Measurements from ENCODE around the gene C1orf210. TPM values are rescaled to one million over a fixed set of nuclear protein-coding genes. Genes with fewer than 3 reads are reported as not detected.

C1orf210 gene
- total RNA-seq, 3 donors from 2014 or later (not counting 1 experiment from before 2014, with no cell fraction given), result not detected

GRCh38 chr1:43277116-43277876, 8.1 kb downstream of the C1orf210 start:
- no peaks in the 10 kb centered on the region for H3K27me3 ChIP-seq (ENCODE audit: control insufficient read depth, insufficient read depth, low read length)
- DNase-seq (no peak), ATAC-seq (no peak)
- no peaks in the 10 kb centered on the region for H3K9me3 Mint-ChIP-seq
- 89% methylated on average over 7 of the region's 7 CpGs for WGBS (ENCODE audit: insufficient coverage)
- no peak for TF ChIP-seq CTCF (IDR thresholded peaks at IDR 0.05)
- intact Hi-C loops (cut with micrococcal nuclease), result no loop called here
- H3K4me3 ChIP-seq (ENCODE audit: low read length), result no peak overlapping the region
- peaks cover 0 to 7% of the 10 kb centered on the region in 2 donors for H3K27me3 Mint-ChIP-seq (ENCODE audit: low read depth in 2 of 2)
- no peaks in the 10 kb centered on the region for H3K9me3 ChIP-seq (ENCODE audit: control insufficient read depth, insufficient read depth, low read length)
- H3K27ac ChIP-seq (ENCODE audit: low read length), result no peak overlapping the region
- no peak overlapping the region for H3K4me3 Mint-ChIP-seq
- H3K36me3 ChIP-seq (ENCODE audit: control insufficient read depth, insufficient read depth, low read length), result no peaks in the 10 kb centered on the region
- H3K4me1 Mint-ChIP-seq, result peaks cover 8 to 12% of the 10 kb centered on the region in 2 donors
- no peak overlapping the region for H3K27ac Mint-ChIP-seq
- H3K4me1 ChIP-seq (ENCODE audit: control insufficient read depth, insufficient read depth, low read length), result peaks cover 10% of the 10 kb centered on the region
- no peaks in the 10 kb centered on the region for H3K36me3 Mint-ChIP-seq

- Histone ChIP-seq H3K27me3 (ENCODE audit: control insufficient read depth, insufficient read depth, low read length) (no peaks in the 10 kb centered on the region), H3K4me1 (ENCODE audit: control insufficient read depth, insufficient read depth, low read length) (peaks cover 10% of the 10 kb centered on the region), H3K4me3 (ENCODE audit: low read length) (no peak overlapping the region), H3K9me3 (ENCODE audit: control insufficient read depth, insufficient read depth, low read length) (no peaks in the 10 kb centered on the region), H3K36me3 (ENCODE audit: control insufficient read depth, insufficient read depth, low read length) (no peaks in the 10 kb centered on the region), H3K27ac (ENCODE audit: low read length) (no peak overlapping the region)
- peaks cover 0 to 9% of the 10 kb centered on the region in 2 donors for H3K27me3 Mint-ChIP-seq (ENCODE audit: low read depth in 2 of 2)
- no peak overlapping the region for H3K27ac Mint-ChIP-seq
- H3K9me3 Mint-ChIP-seq, result no peaks in the 10 kb centered on the region
- intact Hi-C loops (cut with micrococcal nuclease), result no loop called here
- no peak overlapping the region for H3K4me3 Mint-ChIP-seq
- H3K36me3 Mint-ChIP-seq, result no peaks in the 10 kb centered on the region
- WGBS (ENCODE audit: insufficient coverage), result 79% methylated on average over 7 of the region's 7 CpGs
- peaks cover 8 to 14% of the 10 kb centered on the region in 2 donors for H3K4me1 Mint-ChIP-seq
- ATAC-seq (no peak), DNase-seq (no peak)
- no peak for TF ChIP-seq CTCF (IDR thresholded peaks at IDR 0.05)
These were observed 8.7 kb downstream of the C1orf210 start for GRCh38 chr1:43276673-43277072.

GRCh38 chr1:43275826-43276620, 9.4 kb downstream of the C1orf210 start:
- 91% methylated on average over 12 of the region's 12 CpGs for WGBS (ENCODE audit: insufficient coverage)
- no peak overlapping the region for H3K4me3 ChIP-seq (ENCODE audit: low read length)
- intact Hi-C loops (cut with micrococcal nuclease), result no loop called here

More at GRCh38 chr1:43275826-43276620, 9.4 kb downstream of the C1orf210 start:
- no peaks in the 10 kb centered on the region for H3K36me3 Mint-ChIP-seq
- DNase-seq (no peak), ATAC-seq (no peak)
- no peak overlapping the region for H3K4me3 Mint-ChIP-seq
- Histone ChIP-seq H3K9me3 (ENCODE audit: control insufficient read depth, insufficient read depth, low read length) (no peaks in the 10 kb centered on the region), H3K36me3 (ENCODE audit: control insufficient read depth, insufficient read depth, low read length) (no peaks in the 10 kb centered on the region), H3K27me3 (ENCODE audit: control insufficient read depth, insufficient read depth, low read length) (no peaks in the 10 kb centered on the region), H3K27ac (ENCODE audit: low read length) (no peak overlapping the region), H3K4me1 (ENCODE audit: control insufficient read depth, insufficient read depth, low read length) (peaks cover 12% of the 10 kb centered on the region)
- H3K4me1 Mint-ChIP-seq, result peaks cover 13 to 21% of the 10 kb centered on the region in 2 donors
- TF ChIP-seq CTCF (IDR thresholded peaks at IDR 0.05), result no peak
- H3K9me3 Mint-ChIP-seq, result no peaks in the 10 kb centered on the region
- H3K27me3 Mint-ChIP-seq (ENCODE audit: low read depth in 2 of 2), result peaks cover 0 to 12% of the 10 kb centered on the region in 2 donors
- no peak overlapping the region for H3K27ac Mint-ChIP-seq

Data from natural killer cell (primary cell).